ENCODE data around the gene AQP7. TPM values are rescaled to one million over a fixed set of nuclear protein-coding genes. Genes with fewer than 3 reads are reported as not detected.
A peak's percentile ranks its signal among the peaks of the same experiment; 100 is the strongest.

Gene AQP7
- total and polyA plus RNA-seq, 2 donors (not counting 1 experiment from before 2014, with no cell fraction given), result 0.09 to 0.83 TPM

DNA sequence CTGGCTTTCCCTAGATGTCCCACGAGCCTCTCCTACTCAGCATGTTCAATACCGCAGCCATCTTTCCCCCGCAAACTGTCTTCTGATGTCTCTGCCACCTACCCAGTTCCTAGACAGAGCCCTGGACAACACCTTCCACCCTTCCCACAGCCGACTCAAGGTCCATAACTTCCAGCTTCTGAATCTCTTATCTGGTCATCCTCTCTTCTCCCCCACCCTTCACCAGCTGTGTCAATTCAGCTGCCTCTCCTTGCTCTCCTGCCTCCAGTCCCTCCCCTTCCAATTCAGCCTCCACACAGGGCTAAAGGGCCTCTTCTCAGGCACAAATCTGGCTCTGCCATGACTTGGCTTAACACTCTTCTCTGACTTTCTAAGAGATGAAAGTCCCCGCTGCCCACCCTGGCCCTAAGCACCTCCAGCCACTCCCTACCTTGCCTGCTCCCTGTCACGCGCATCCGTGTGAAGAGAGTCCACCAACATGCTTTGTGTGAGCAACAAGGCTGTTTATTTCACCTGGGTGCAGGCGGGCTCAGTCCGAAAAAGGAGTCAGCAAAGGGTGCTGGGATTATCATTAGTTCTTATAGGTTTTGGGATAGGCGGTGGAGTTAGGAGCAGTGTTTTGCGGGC lies 25.2 kb downstream of the AQP7 start:
- H2AFZ ChIP-seq (ENCODE audit: low read length), result no peak overlapping the region
- H3K27ac ChIP-seq (ENCODE audit: insufficient read depth, low read length), result no peak overlapping the region

GRCh38 chr9:33375841-33376321 lies 26.5 kb downstream of the AQP7 start:
- H3K4me2 ChIP-seq (ENCODE audit: extremely low read depth, insufficient read depth, low read length), result no peak overlapping the region
- H3K9ac ChIP-seq (ENCODE audit: insufficient read depth, low read length), result no peak overlapping the region
- H4K20me1 ChIP-seq (ENCODE audit: control insufficient read depth, extremely low read depth, insufficient read depth, low read length), result no peaks in the 10 kb centered on the region
- no peak overlapping the region for H3K4me3 ChIP-seq (replicated peaks in 1 of 4; ENCODE audit: control extremely low read depth in 1 of 4, insufficient read depth in 1 of 4, low read depth in 3 of 4, low read length in 4 of 4)
- no peak overlapping the region for H3K27ac ChIP-seq (ENCODE audit: insufficient read depth, low read length)
- no peak overlapping the region for H2AFZ ChIP-seq (ENCODE audit: low read length)
- H3K4me1 ChIP-seq (ENCODE audit: control insufficient read depth, extremely low read depth, insufficient read depth, low read length), result no peaks in the 10 kb centered on the region
- H3K79me2 ChIP-seq (ENCODE audit: control insufficient read depth, insufficient read depth, low read length), result no peaks in the 10 kb centered on the region
- no peaks in the 10 kb centered on the region for H3K27me3 ChIP-seq (ENCODE audit: control insufficient read depth, insufficient read depth, low read length)
- TF ChIP-seq, protein P1, sequence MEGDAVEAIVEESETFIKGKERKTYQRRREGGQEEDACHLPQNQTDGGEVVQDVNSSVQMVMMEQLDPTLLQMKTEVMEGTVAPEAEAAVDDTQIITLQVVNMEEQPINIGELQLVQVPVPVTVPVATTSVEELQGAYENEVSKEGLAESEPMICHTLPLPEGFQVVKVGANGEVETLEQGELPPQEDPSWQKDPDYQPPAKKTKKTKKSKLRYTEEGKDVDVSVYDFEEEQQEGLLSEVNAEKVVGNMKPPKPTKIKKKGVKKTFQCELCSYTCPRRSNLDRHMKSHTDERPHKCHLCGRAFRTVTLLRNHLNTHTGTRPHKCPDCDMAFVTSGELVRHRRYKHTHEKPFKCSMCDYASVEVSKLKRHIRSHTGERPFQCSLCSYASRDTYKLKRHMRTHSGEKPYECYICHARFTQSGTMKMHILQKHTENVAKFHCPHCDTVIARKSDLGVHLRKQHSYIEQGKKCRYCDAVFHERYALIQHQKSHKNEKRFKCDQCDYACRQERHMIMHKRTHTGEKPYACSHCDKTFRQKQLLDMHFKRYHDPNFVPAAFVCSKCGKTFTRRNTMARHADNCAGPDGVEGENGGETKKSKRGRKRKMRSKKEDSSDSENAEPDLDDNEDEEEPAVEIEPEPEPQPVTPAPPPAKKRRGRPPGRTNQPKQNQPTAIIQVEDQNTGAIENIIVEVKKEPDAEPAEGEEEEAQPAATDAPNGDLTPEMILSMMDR (conservative IDR thresholded peaks at IDR 0.05 in 1 of 2, IDR thresholded peaks at IDR 0.05 in 1 of 2; ENCODE audit: low read depth in 1 of 2, low read length in 2 of 2), result no peak
- TF ChIP-seq EZH2 (IDR thresholded peaks at IDR 0.05; ENCODE audit: low read length, missing control alignments), result no peak
- no peak for DNase-seq (ENCODE audit: low read depth in 2 of 2)
- peaks cover 2% of the 10 kb centered on the region for H3K36me3 ChIP-seq (ENCODE audit: control insufficient read depth, insufficient read depth, low read length)
- no peaks in the 10 kb centered on the region for H3K9me3 ChIP-seq (ENCODE audit: control insufficient read depth, insufficient read depth, low read depth, low read length)

More for the DNA sequence above, 25.2 kb downstream of the AQP7 start:
- Histone ChIP-seq H3K4me1 (ENCODE audit: control insufficient read depth, extremely low read depth, insufficient read depth, low read length) (no peaks in the 10 kb centered on the region), H3K4me2 (ENCODE audit: extremely low read depth, insufficient read depth, low read length) (no peak overlapping the region), H3K9me3 (ENCODE audit: control insufficient read depth, insufficient read depth, low read depth, low read length) (no peaks in the 10 kb centered on the region), H3K79me2 (ENCODE audit: control insufficient read depth, insufficient read depth, low read length) (no peaks in the 10 kb centered on the region), H4K20me1 (ENCODE audit: control insufficient read depth, extremely low read depth, insufficient read depth, low read length) (no peaks in the 10 kb centered on the region), H3K27me3 (ENCODE audit: control insufficient read depth, insufficient read depth, low read length) (no peaks in the 10 kb centered on the region), H3K4me3 (replicated peaks in 1 of 4; ENCODE audit: control extremely low read depth in 1 of 4, insufficient read depth in 1 of 4, low read depth in 3 of 4, low read length in 4 of 4) (no peak overlapping the region), H3K9ac (ENCODE audit: insufficient read depth, low read length) (no peak overlapping the region), H3K36me3 (ENCODE audit: control insufficient read depth, insufficient read depth, low read length) (peaks cover 2% of the 10 kb centered on the region)
- no peak for DNase-seq (ENCODE audit: low read depth in 2 of 2)
- no peak for TF ChIP-seq EZH2 (IDR thresholded peaks at IDR 0.05; ENCODE audit: low read length, missing control alignments)
- TF ChIP-seq, protein P1 (conservative IDR thresholded peaks at IDR 0.05 in 1 of 2, IDR thresholded peaks at IDR 0.05 in 1 of 2; ENCODE audit: low read depth in 1 of 2, low read length in 2 of 2), result no peak

DNA sequence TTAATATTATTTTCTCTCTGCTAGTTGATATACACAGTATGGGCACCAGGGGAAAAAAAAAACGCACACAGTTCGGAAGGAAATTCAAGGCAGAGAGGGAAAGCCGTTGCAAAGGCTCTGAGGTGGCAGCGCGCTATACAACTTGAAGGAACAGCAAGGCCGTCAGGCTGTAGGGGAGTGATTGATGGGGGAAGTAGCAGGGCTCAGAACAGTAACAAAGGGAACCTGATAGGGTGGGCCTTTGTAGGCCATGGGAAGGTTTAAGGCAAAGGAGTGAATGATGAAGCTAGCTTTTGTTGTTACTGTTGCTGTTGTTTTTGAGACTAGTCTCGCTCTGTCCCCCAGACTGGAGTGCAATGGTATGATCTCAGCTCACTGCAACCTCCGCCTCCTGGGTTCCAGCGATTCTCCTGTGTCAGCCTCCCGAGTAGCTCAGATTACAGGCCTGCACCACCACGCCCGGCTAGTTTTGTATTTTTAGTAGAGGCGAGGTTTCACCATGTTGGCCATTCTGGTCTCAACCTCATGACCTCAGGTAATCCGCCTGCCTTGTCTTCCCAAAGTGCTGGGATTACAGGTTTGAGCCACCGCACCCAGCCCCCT lies 27.0 kb downstream of the AQP7 start:
- TF ChIP-seq, protein P1 (conservative IDR thresholded peaks at IDR 0.05 in 1 of 2, IDR thresholded peaks at IDR 0.05 in 1 of 2; ENCODE audit: low read depth in 1 of 2, low read length in 2 of 2), result no peak
- TF ChIP-seq EZH2 (IDR thresholded peaks at IDR 0.05; ENCODE audit: low read length, missing control alignments), result no peak
- peak in 1 of 2 donors; percentile 45 for DNase-seq (ENCODE audit: low read depth in 2 of 2)

More for the DNA sequence above, 27.0 kb downstream of the AQP7 start:
- no peaks in the 10 kb centered on the region for H3K4me1 ChIP-seq (ENCODE audit: control insufficient read depth, extremely low read depth, insufficient read depth, low read length)
- H3K4me2 ChIP-seq (ENCODE audit: extremely low read depth, insufficient read depth, low read length), result peak overlapping the region; percentile 51
- no peaks in the 10 kb centered on the region for H4K20me1 ChIP-seq (ENCODE audit: control insufficient read depth, extremely low read depth, insufficient read depth, low read length)
- peak overlapping the region; percentile 47 for H2AFZ ChIP-seq (ENCODE audit: low read length)
- H3K27me3 ChIP-seq (ENCODE audit: control insufficient read depth, insufficient read depth, low read length), result no peaks in the 10 kb centered on the region
- H3K27ac ChIP-seq (ENCODE audit: insufficient read depth, low read length), result peak overlapping the region; percentile 9
- no peak overlapping the region for H3K9ac ChIP-seq (ENCODE audit: insufficient read depth, low read length)
- H3K79me2 ChIP-seq (ENCODE audit: control insufficient read depth, insufficient read depth, low read length), result no peaks in the 10 kb centered on the region
- H3K9me3 ChIP-seq (ENCODE audit: control insufficient read depth, insufficient read depth, low read depth, low read length), result no peaks in the 10 kb centered on the region
- no peak overlapping the region for H3K4me3 ChIP-seq (replicated peaks in 1 of 4; ENCODE audit: control extremely low read depth in 1 of 4, insufficient read depth in 1 of 4, low read depth in 3 of 4, low read length in 4 of 4)
- H3K36me3 ChIP-seq (ENCODE audit: control insufficient read depth, insufficient read depth, low read length), result peaks cover 5% of the 10 kb centered on the region
